GM23338 (cell line): ENCODE measurements around the gene SF1. TPM values are rescaled to one million over a fixed set of nuclear protein-coding genes. Genes with fewer than 3 reads are reported as not detected.

Source experiments
- CREB1 ChIP-seq: fragments of 250-450 bp; sonication (Bioruptor Pico); IDR thresholded peaks from 2 replicates; pipeline ENCODE4 v1.5.0; 2020; ENCODE audit warnings: low read depth, mild to moderate bottlenecking, moderate library complexity
- EZH2 ChIP-seq: fragments of 200-600 bp; sonication (generic); IDR thresholded peaks from one replicate; pipeline ENCODE4 v1.8.0; 2017; ENCODE audit warnings: antibody characterized with exemption, mild to moderate bottlenecking, low read depth; ENCODE audit not compliant: unreplicated experiment
- EZH2phosphoT487 ChIP-seq: fragments of 200-600 bp; sonication (generic); IDR thresholded peaks from one replicate; pipeline ENCODE4 v1.8.1; 2018; ENCODE audit warnings: antibody characterized with exemption; ENCODE audit not compliant: unreplicated experiment
- JUNB ChIP-seq: IDR thresholded peaks from one replicate; pipeline ENCODE4 v1.6.1; 2016; ENCODE audit warnings: antibody characterized with exemption; ENCODE audit not compliant: unreplicated experiment
- POLR2AphosphoS5 ChIP-seq: IDR thresholded peaks from 2 replicates; pipeline ENCODE4 v1.6.1; 2016; ENCODE audit warnings: antibody characterized with exemption, low read depth
- ZNF114 ChIP-seq: fragments of 250-450 bp; sonication (Bioruptor Pico); IDR thresholded peaks from 2 replicates; pipeline ENCODE4 v1.5.0; 2020; ENCODE audit warnings: mild to moderate bottlenecking, moderate library complexity
- ZNF331 ChIP-seq: fragments of 250-450 bp; sonication (Bioruptor Pico); IDR thresholded peaks from 2 replicates; pipeline ENCODE4 v1.5.0; 2020; ENCODE audit warnings: low read depth, mild to moderate bottlenecking, moderate library complexity
- polyA plus RNA-seq: library from polyadenylated mRNA; unstranded; fragments of >200 nt; fragmentation: Nextera tagmentation; extraction: Ambion mirVana; gene quantifications from 2 replicates; pipeline ENCODE4 v1.2.1, GENCODE V29; 2016
- total RNA-seq: library from RNA; depleted of rRNA; stranded (reverse); fragments of >200 nt; shearing (Covaris generic); gene quantifications from 2 replicates; pipeline ENCODE4 v1.2.3, GENCODE V29; 2014
- TF ChIP-seq, protein P1 (sequence below): fragments of 250-450 bp; sonication (Bioruptor Pico); IDR thresholded peaks from 2 replicates; pipeline ENCODE4 v1.5.0; 2020; ENCODE audit warnings: mild to moderate bottlenecking, moderate library complexity
- TF ChIP-seq, protein P2 (sequence below): IDR thresholded peaks from one replicate; pipeline ENCODE4 v1.6.1; 2018; ENCODE audit warnings: antibody characterized with exemption; ENCODE audit not compliant: unreplicated experiment
- TF ChIP-seq, protein P3 (sequence below): IDR thresholded peaks from 2 replicates; pipeline ENCODE4 v1.6.1; 2016; ENCODE audit warnings: antibody characterized with exemption

The SF1 gene
- total and polyA plus RNA-seq, 2 experiments from 2014 or later: 76.9 to 252 TPM

DNA sequence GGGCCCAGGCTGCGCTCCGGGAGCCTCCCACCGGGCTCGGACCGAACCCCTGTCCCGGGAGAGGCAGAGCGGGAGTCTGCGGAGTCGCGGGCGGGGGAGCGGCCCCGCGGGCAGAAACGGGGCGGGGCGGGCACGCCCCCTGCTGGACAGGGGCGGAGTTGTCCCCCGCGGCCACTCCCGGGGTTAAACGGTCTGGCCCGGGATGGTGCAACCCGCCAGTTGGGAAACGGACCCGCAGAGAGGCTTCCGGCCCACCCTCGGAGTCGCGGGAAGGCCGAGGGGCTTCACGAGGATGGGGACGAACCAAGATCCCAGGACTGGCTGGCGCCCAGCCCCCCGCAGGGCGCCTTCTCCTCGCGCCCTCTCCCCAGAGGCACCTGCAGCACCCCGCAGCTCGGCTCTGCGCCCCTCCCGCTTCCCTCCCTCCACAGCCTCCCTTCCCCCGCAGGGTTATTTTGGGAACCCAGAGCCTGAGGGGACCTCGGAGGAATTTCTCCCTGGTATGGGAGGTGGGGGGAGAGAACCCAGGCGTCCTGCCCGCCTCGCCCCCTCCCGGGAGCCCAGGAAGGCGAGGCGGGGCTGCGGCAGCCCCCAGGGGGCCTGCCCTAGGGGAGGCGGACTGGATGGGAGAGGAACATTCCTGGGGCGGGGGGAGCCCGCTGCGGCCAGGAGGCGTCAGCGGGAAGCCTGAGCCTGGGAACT lies 35.3 kb downstream of the SF1 start (continued):
- TF ChIP-seq, protein P1, sequence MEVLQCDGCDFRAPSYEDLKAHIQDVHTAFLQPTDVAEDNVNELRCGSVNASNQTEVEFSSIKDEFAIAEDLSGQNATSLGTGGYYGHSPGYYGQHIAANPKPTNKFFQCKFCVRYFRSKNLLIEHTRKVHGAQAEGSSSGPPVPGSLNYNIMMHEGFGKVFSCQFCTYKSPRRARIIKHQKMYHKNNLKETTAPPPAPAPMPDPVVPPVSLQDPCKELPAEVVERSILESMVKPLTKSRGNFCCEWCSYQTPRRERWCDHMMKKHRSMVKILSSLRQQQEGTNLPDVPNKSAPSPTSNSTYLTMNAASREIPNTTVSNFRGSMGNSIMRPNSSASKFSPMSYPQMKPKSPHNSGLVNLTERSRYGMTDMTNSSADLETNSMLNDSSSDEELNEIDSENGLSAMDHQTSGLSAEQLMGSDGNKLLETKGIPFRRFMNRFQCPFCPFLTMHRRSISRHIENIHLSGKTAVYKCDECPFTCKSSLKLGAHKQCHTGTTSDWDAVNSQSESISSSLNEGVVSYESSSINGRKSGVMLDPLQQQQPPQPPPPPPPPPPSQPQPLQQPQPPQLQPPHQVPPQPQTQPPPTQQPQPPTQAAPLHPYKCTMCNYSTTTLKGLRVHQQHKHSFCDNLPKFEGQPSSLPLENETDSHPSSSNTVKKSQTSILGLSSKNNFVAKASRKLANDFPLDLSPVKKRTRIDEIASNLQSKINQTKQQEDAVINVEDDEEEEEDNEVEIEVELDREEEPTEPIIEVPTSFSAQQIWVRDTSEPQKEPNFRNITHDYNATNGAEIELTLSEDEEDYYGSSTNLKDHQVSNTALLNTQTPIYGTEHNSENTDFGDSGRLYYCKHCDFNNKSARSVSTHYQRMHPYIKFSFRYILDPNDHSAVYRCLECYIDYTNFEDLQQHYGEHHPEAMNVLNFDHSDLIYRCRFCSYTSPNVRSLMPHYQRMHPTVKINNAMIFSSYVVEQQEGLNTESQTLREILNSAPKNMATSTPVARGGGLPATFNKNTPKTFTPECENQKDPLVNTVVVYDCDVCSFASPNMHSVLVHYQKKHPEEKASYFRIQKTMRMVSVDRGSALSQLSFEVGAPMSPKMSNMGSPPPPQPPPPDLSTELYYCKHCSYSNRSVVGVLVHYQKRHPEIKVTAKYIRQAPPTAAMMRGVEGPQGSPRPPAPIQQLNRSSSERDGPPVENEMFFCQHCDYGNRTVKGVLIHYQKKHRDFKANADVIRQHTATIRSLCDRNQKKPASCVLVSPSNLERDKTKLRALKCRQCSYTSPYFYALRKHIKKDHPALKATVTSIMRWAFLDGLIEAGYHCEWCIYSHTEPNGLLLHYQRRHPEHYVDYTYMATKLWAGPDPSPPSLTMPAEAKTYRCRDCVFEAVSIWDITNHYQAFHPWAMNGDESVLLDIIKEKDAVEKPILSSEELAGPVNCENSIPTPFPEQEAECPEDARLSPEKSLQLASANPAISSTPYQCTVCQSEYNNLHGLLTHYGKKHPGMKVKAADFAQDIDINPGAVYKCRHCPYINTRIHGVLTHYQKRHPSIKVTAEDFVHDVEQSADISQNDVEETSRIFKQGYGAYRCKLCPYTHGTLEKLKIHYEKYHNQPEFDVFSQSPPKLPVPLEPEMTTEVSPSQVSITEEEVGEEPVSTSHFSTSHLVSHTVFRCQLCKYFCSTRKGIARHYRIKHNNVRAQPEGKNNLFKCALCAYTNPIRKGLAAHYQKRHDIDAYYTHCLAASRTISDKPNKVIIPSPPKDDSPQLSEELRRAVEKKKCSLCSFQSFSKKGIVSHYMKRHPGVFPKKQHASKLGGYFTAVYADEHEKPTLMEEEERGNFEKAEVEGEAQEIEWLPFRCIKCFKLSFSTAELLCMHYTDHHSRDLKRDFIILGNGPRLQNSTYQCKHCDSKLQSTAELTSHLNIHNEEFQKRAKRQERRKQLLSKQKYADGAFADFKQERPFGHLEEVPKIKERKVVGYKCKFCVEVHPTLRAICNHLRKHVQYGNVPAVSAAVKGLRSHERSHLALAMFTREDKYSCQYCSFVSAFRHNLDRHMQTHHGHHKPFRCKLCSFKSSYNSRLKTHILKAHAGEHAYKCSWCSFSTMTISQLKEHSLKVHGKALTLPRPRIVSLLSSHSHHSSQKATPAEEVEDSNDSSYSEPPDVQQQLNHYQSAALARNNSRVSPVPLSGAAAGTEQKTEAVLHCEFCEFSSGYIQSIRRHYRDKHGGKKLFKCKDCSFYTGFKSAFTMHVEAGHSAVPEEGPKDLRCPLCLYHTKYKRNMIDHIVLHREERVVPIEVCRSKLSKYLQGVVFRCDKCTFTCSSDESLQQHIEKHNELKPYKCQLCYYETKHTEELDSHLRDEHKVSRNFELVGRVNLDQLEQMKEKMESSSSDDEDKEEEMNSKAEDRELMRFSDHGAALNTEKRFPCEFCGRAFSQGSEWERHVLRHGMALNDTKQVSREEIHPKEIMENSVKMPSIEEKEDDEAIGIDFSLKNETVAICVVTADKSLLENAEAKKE (CRISPR knock-in tag): no peak
- TF ChIP-seq POLR2AphosphoS5 (peak; percentile 61), ZNF114 (no peak), CREB1 (CRISPR knock-in tag) (no peak), EZH2phosphoT487 (no peak), JUNB (no peak), ZNF331 (CRISPR knock-in tag) (no peak), EZH2 (no peak)
- TF ChIP-seq, protein P2, sequence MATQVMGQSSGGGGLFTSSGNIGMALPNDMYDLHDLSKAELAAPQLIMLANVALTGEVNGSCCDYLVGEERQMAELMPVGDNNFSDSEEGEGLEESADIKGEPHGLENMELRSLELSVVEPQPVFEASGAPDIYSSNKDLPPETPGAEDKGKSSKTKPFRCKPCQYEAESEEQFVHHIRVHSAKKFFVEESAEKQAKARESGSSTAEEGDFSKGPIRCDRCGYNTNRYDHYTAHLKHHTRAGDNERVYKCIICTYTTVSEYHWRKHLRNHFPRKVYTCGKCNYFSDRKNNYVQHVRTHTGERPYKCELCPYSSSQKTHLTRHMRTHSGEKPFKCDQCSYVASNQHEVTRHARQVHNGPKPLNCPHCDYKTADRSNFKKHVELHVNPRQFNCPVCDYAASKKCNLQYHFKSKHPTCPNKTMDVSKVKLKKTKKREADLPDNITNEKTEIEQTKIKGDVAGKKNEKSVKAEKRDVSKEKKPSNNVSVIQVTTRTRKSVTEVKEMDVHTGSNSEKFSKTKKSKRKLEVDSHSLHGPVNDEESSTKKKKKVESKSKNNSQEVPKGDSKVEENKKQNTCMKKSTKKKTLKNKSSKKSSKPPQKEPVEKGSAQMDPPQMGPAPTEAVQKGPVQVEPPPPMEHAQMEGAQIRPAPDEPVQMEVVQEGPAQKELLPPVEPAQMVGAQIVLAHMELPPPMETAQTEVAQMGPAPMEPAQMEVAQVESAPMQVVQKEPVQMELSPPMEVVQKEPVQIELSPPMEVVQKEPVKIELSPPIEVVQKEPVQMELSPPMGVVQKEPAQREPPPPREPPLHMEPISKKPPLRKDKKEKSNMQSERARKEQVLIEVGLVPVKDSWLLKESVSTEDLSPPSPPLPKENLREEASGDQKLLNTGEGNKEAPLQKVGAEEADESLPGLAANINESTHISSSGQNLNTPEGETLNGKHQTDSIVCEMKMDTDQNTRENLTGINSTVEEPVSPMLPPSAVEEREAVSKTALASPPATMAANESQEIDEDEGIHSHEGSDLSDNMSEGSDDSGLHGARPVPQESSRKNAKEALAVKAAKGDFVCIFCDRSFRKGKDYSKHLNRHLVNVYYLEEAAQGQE: no peak
- TF ChIP-seq, protein P3, sequence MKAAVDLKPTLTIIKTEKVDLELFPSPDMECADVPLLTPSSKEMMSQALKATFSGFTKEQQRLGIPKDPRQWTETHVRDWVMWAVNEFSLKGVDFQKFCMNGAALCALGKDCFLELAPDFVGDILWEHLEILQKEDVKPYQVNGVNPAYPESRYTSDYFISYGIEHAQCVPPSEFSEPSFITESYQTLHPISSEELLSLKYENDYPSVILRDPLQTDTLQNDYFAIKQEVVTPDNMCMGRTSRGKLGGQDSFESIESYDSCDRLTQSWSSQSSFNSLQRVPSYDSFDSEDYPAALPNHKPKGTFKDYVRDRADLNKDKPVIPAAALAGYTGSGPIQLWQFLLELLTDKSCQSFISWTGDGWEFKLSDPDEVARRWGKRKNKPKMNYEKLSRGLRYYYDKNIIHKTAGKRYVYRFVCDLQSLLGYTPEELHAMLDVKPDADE: no peak
